ENCODE measurements around the gene LBP. TPM values are rescaled to one million over a fixed set of nuclear protein-coding genes. Genes with fewer than 3 reads are reported as not detected.

LBP gene, protein sequence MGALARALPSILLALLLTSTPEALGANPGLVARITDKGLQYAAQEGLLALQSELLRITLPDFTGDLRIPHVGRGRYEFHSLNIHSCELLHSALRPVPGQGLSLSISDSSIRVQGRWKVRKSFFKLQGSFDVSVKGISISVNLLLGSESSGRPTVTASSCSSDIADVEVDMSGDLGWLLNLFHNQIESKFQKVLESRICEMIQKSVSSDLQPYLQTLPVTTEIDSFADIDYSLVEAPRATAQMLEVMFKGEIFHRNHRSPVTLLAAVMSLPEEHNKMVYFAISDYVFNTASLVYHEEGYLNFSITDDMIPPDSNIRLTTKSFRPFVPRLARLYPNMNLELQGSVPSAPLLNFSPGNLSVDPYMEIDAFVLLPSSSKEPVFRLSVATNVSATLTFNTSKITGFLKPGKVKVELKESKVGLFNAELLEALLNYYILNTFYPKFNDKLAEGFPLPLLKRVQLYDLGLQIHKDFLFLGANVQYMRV
- total RNA-seq (ENCODE audit: unreplicated experiment), result not detected
- long read RNA-seq, result 0 reads

- Mint-ChIP-seq H3K27ac (ENCODE audit: unreplicated experiment) (no peak within 1 kb of the TSS), H3K36me3 (ENCODE audit: unreplicated experiment) (no peaks in the 10 kb centered on the region)
- TF ChIP-seq, protein P1, sequence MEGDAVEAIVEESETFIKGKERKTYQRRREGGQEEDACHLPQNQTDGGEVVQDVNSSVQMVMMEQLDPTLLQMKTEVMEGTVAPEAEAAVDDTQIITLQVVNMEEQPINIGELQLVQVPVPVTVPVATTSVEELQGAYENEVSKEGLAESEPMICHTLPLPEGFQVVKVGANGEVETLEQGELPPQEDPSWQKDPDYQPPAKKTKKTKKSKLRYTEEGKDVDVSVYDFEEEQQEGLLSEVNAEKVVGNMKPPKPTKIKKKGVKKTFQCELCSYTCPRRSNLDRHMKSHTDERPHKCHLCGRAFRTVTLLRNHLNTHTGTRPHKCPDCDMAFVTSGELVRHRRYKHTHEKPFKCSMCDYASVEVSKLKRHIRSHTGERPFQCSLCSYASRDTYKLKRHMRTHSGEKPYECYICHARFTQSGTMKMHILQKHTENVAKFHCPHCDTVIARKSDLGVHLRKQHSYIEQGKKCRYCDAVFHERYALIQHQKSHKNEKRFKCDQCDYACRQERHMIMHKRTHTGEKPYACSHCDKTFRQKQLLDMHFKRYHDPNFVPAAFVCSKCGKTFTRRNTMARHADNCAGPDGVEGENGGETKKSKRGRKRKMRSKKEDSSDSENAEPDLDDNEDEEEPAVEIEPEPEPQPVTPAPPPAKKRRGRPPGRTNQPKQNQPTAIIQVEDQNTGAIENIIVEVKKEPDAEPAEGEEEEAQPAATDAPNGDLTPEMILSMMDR (IDR thresholded peaks at IDR 0.05; ENCODE audit: partially characterized antibody, unreplicated experiment), result no peak
Measured at GRCh38 chr20:38346247-38346651, at the start of gene LBP. TSS of gene LBP (plus strand) at chr20:38346482. CDS start at chr20:38346517, 35 bp downstream.

GRCh38 chr20:38297916-38298674, 48.2 kb upstream of the LBP start:
- Mint-ChIP-seq H3K27ac (ENCODE audit: unreplicated experiment) (no peak overlapping the region), H3K4me3 (ENCODE audit: unreplicated experiment) (no peak overlapping the region), H3K36me3 (ENCODE audit: unreplicated experiment) (no peaks in the 10 kb centered on the region), H3K9me3 (ENCODE audit: unreplicated experiment) (no peaks in the 10 kb centered on the region), H3K27me3 (ENCODE audit: unreplicated experiment) (no peaks in the 10 kb centered on the region), H3K4me1 (ENCODE audit: low read depth, unreplicated experiment) (peaks cover 3% of the 10 kb centered on the region)
- no peak for DNase-seq
- TF ChIP-seq, protein P1 (IDR thresholded peaks at IDR 0.05; ENCODE audit: partially characterized antibody, unreplicated experiment), result no peak

More at GRCh38 chr20:38346247-38346651, at the start of gene LBP:
- Mint-ChIP-seq H3K9me3 (ENCODE audit: unreplicated experiment) (no peaks in the 10 kb centered on the region), H3K4me3 (ENCODE audit: unreplicated experiment) (no peak within 1 kb of the TSS), H3K4me1 (ENCODE audit: low read depth, unreplicated experiment) (peaks cover 21% of the 10 kb centered on the region), H3K27me3 (ENCODE audit: unreplicated experiment) (no peaks in the 10 kb centered on the region)
- no peak for DNase-seq

- Mint-ChIP-seq H3K36me3 (ENCODE audit: unreplicated experiment) (no peaks in the 10 kb centered on the region), H3K27ac (ENCODE audit: unreplicated experiment) (no peak overlapping the region), H3K27me3 (ENCODE audit: unreplicated experiment) (no peaks in the 10 kb centered on the region), H3K4me3 (ENCODE audit: unreplicated experiment) (no peak overlapping the region), H3K4me1 (ENCODE audit: low read depth, unreplicated experiment) (peaks cover 6% of the 10 kb centered on the region), H3K9me3 (ENCODE audit: unreplicated experiment) (no peaks in the 10 kb centered on the region)
- TF ChIP-seq, protein P1 (IDR thresholded peaks at IDR 0.05; ENCODE audit: partially characterized antibody, unreplicated experiment), result no peak
- DNase-seq, result no peak
Measured at GRCh38 chr20:38298768-38299288, 47.5 kb upstream of the LBP start.

- H3K36me3 Mint-ChIP-seq (ENCODE audit: unreplicated experiment), result no peaks in the 10 kb centered on the region
- TF ChIP-seq, protein P1 (IDR thresholded peaks at IDR 0.05; ENCODE audit: partially characterized antibody, unreplicated experiment), result no peak
- DNase-seq, result no peak
- no peaks in the 10 kb centered on the region for H3K9me3 Mint-ChIP-seq (ENCODE audit: unreplicated experiment)
- no peak overlapping the region for H3K27ac Mint-ChIP-seq (ENCODE audit: unreplicated experiment)
- H3K4me3 Mint-ChIP-seq (ENCODE audit: unreplicated experiment), result no peak overlapping the region
- peaks cover 6% of the 10 kb centered on the region for H3K4me1 Mint-ChIP-seq (ENCODE audit: low read depth, unreplicated experiment)
- peaks cover 2% of the 10 kb centered on the region for H3K27me3 Mint-ChIP-seq (ENCODE audit: unreplicated experiment)
Measured at GRCh38 chr20:38299963-38300362, 46.3 kb upstream of the LBP start.
